CD14-positive monocyte (primary cell): ENCODE measurements around the gene SLC24A3. TPM values are rescaled to one million over a fixed set of nuclear protein-coding genes. Genes with fewer than 3 reads are reported as not detected.

ENCODE experiments used
- DNase-seq, 3 donors: peaks; one replicate each; pipeline ENCODE4 v3.0.0-alpha.2; 2011 to 2022
- H2AFZ ChIP-seq: 2 replicates; pipeline ENCODE4 v1.6.0; 2012; ENCODE audit warnings: mild to moderate bottlenecking, low read depth, low read length, inconsistent platforms; ENCODE audit not compliant: insufficient read depth, poor library complexity, severe bottlenecking
- H3K27ac ChIP-seq, 2 donors: 1 replicate in 1 of 2; 2 replicates in 1 of 2; pipeline ENCODE4 v1.5.1; 2012 to 2013; ENCODE audit warnings: low read length in 2 of 2, control low read depth in 1 of 2, inconsistent platforms in 1 of 2, low read depth in 1 of 2, mild to moderate bottlenecking in 1 of 2
- H3K27me3 ChIP-seq, 2 donors: one replicate each; pipeline versions ENCODE4 v1.6.0 to v1.6.1; 2011 to 2013; ENCODE audit warnings: low read length in 2 of 2; ENCODE audit not compliant: control insufficient read depth in 2 of 2, insufficient read depth in 2 of 2
- H3K36me3 ChIP-seq, 2 donors: replicated peaks in 1 of 2; 1 replicate in 1 of 2; 2 replicates in 1 of 2; pipeline versions ENCODE4 v1.5.1 to v1.6.1; 2012 to 2013; ENCODE audit warnings: low read length in 2 of 2, control low read depth in 1 of 2, inconsistent platforms in 1 of 2, mild to moderate bottlenecking in 1 of 2; ENCODE audit not compliant: insufficient read depth in 2 of 2, control insufficient read depth in 1 of 2
- H3K4me1 ChIP-seq, 2 donors: 1 replicate in 1 of 2; 2 replicates in 1 of 2; pipeline versions ENCODE4 v1.5.1 to v1.6.1; 2012 to 2013; ENCODE audit warnings: low read length in 2 of 2, control low read depth in 1 of 2, inconsistent platforms in 1 of 2, mild to moderate bottlenecking in 1 of 2, moderate library complexity in 1 of 2; ENCODE audit not compliant: insufficient read depth in 2 of 2, control insufficient read depth in 1 of 2
- H3K4me2 ChIP-seq: replicated peaks from 2 replicates; pipeline ENCODE3; 2012; ENCODE audit warnings: low read length, moderate library complexity, mild to moderate bottlenecking; ENCODE audit not compliant: poor library complexity, severe bottlenecking; ENCODE audit errors: extremely low read depth
- H3K4me3 ChIP-seq, 3 experiments: fragments of 200-600 bp in 1 of 3; sonication (generic) in 1 of 3; replicated peaks in 1 of 3; 1 replicate in 2 of 3; 2 replicates in 1 of 3; pipeline ENCODE4 v1.5.1; 2011 to 2013; ENCODE audit warnings: low read length in 3 of 3, mild to moderate bottlenecking in 3 of 3, control low read depth in 2 of 3, low read depth in 2 of 3, inconsistent platforms in 1 of 3, moderate library complexity in 1 of 3
- H3K79me2 ChIP-seq: 2 replicates; pipeline ENCODE4 v1.6.0; 2012; ENCODE audit warnings: mild to moderate bottlenecking, control low read depth, inconsistent platforms, low read length, moderate library complexity; ENCODE audit not compliant: insufficient read depth
- H3K9ac ChIP-seq: 2 replicates; pipeline ENCODE4 v1.6.0; 2017; ENCODE audit warnings: low read length, mild to moderate bottlenecking; ENCODE audit not compliant: insufficient read depth, poor library complexity, severe bottlenecking
- H3K9me3 ChIP-seq, 2 donors: replicated peaks in 1 of 2; 1 replicate in 1 of 2; 2 replicates in 1 of 2; pipeline versions ENCODE4 v1.5.1 to v1.6.1; 2012 to 2013; ENCODE audit warnings: low read length in 2 of 2, control low read depth in 1 of 2; ENCODE audit not compliant: control insufficient read depth in 1 of 2, insufficient read depth in 1 of 2
- H4K20me1 ChIP-seq: 2 replicates; pipeline ENCODE4 v1.6.0; 2012; ENCODE audit warnings: mild to moderate bottlenecking, low read length, control low read depth, moderate library complexity; ENCODE audit not compliant: insufficient read depth
- H3K27ac Mint-ChIP-seq, 7 donors: one replicate each; pipeline ENCODE4 v1.8.0; 2020; ENCODE audit warnings: mild to moderate bottlenecking in 7 of 7, mixed read lengths in 7 of 7, moderate library complexity in 6 of 7, inconsistent platforms in 2 of 7
- H3K27me3 Mint-ChIP-seq, 3 donors: one replicate each; pipeline ENCODE4 v1.8.0; 2021 to 2022; ENCODE audit warnings: low read depth in 3 of 3, mild to moderate bottlenecking in 3 of 3, mixed read lengths in 3 of 3, moderate library complexity in 3 of 3, inconsistent platforms in 1 of 3
- H3K36me3 Mint-ChIP-seq, 2 donors: one replicate each; pipeline ENCODE4 v1.8.0; 2020; ENCODE audit warnings: mixed read lengths in 2 of 2, inconsistent platforms in 1 of 2, mild to moderate bottlenecking in 1 of 2
- H3K4me1 Mint-ChIP-seq: one replicate; pipeline ENCODE4 v1.8.0; 2020; ENCODE audit warnings: mild to moderate bottlenecking, mixed read lengths
- H3K4me3 Mint-ChIP-seq, 2 donors: one replicate each; pipeline ENCODE4 v1.8.0; 2020; ENCODE audit warnings: mild to moderate bottlenecking in 2 of 2, mixed read lengths in 2 of 2, moderate library complexity in 1 of 2
- H3K9me3 Mint-ChIP-seq, 7 donors: one replicate each; pipeline ENCODE4 v1.8.0; 2020 to 2022; ENCODE audit warnings: mixed read lengths in 7 of 7, mild to moderate bottlenecking in 6 of 7, moderate library complexity in 6 of 7, inconsistent platforms in 2 of 7
- CTCF ChIP-seq: fragments of 200-600 bp; IDR thresholded peaks from one replicate; pipeline ENCODE4 v1.8.0; 2022; ENCODE audit warnings: antibody characterized with exemption, mild to moderate bottlenecking
- WGBS: methylation state at CpG from one replicate; pipeline ENCODE4 v1.1.5; 2013; ENCODE audit warnings: missing lambda C conversion rate; ENCODE audit not compliant: insufficient coverage; 5-methylcytosine and 5-hydroxymethylcytosine counted together
- intact Hi-C, 2 donors: fragments of 100-400 bp; cut with micrococcal nuclease; formaldehyde crosslinking; loops; one replicate each; pipeline versions ENCODE4 v1.15.0 to v1.15.1; 2023
- polyA plus RNA-seq, 3 donors: library from polyadenylated mRNA; depleted of rRNA in 1 of 3; unstranded in 2 of 3; stranded (reverse) in 1 of 3; fragments of 300-500 nt in 2 of 3; fragments of >200 nt in 1 of 3; fragmentation: Illumina TruSeq in 2 of 3; gene quantifications; 1 replicate in 2 of 3; 2 replicates in 1 of 3; pipeline ENCODE4 v1.2.3, GENCODE V29; 2012 to 2021

SLC24A3 gene
- polyA plus RNA-seq, 3 donors = 0.04 to 0.08 TPM; not detected in 1

GRCh38 chr20:19741924-19742323 lies 529.5 kb downstream of the SLC24A3 start:
- H3K4me1 ChIP-seq = peaks cover 23 to 31% of the 10 kb centered on the region in 2 donors
- Mint-ChIP-seq H3K9me3 (peaks cover 2 to 10% (median 8%) of the 10 kb centered on the region in 7 donors), H3K4me1 (peaks cover 30% of the 10 kb centered on the region), H3K27ac (peak overlapping the region in 2 of 7 donors; percentile 7 to 25), H3K36me3 (peaks cover 0 to 4% of the 10 kb centered on the region in 2 donors), H3K4me3 (no peak overlapping the region), H3K27me3 (peaks cover 0 to 2% (median 1%) of the 10 kb centered on the region in 3 donors)
- no peaks in the 10 kb centered on the region for H3K36me3 ChIP-seq
- TF ChIP-seq CTCF = no peak
- H3K27me3 ChIP-seq = no peaks in the 10 kb centered on the region
- H3K79me2 ChIP-seq = no peaks in the 10 kb centered on the region
- intact Hi-C loops = no loop called here
- no peak overlapping the region for H3K9ac ChIP-seq
- no peaks in the 10 kb centered on the region for H4K20me1 ChIP-seq
- peaks cover 0 to 3% of the 10 kb centered on the region in 2 donors for H3K9me3 ChIP-seq
- H2AFZ ChIP-seq = no peak overlapping the region
- DNase-seq = no peak
- no peak overlapping the region for H3K27ac ChIP-seq
- WGBS = no CpG with 5 or more reads among the region's 2 CpGs
- H3K4me2 ChIP-seq = no peak overlapping the region
- no peak overlapping the region for H3K4me3 ChIP-seq

GRCh38 chr20:19742974-19743639 lies 530.7 kb downstream of the SLC24A3 start:
- H4K20me1 ChIP-seq = no peaks in the 10 kb centered on the region
- no peaks in the 10 kb centered on the region for H3K79me2 ChIP-seq
- H3K9me3 ChIP-seq = peaks cover 0 to 3% of the 10 kb centered on the region in 2 donors
- peaks cover 17 to 19% of the 10 kb centered on the region in 2 donors for H3K4me1 ChIP-seq
- peak overlapping the region; percentile 54 for H2AFZ ChIP-seq
- 89% methylated on average over 6 of the region's 9 CpGs for WGBS
- peak overlapping the region; percentile 5 to 76 for H3K4me3 Mint-ChIP-seq
- peaks cover 0 to 4% of the 10 kb centered on the region in 2 donors for H3K36me3 Mint-ChIP-seq
- H3K27ac Mint-ChIP-seq = peak overlapping the region; percentile 88 to 97 (median 94)
- H3K4me2 ChIP-seq = no peak overlapping the region
- peak; percentile 89 to 95 (median 93) for DNase-seq
- H3K27me3 Mint-ChIP-seq = peaks cover 0 to 5% (median 2%) of the 10 kb centered on the region in 3 donors
- H3K27me3 ChIP-seq = no peaks in the 10 kb centered on the region
- H3K9ac ChIP-seq = no peak overlapping the region
- TF ChIP-seq CTCF = no peak
- H3K4me1 Mint-ChIP-seq = peaks cover 23% of the 10 kb centered on the region
- H3K27ac ChIP-seq = peak overlapping the region; percentile 75 to 84
- peaks cover 2 to 10% (median 8%) of the 10 kb centered on the region in 7 donors for H3K9me3 Mint-ChIP-seq
- intact Hi-C loops = no loop called here
- no peaks in the 10 kb centered on the region for H3K36me3 ChIP-seq
- H3K4me3 ChIP-seq = no peak overlapping the region
